Lung (tissue), 12 donors: ENCODE data around the gene SLF2. TPM values are rescaled to one million over a fixed set of nuclear protein-coding genes. Genes with fewer than 3 reads are reported as not detected.

Source experiments
- ATAC-seq: fragments of 200-7000 bp; cut with Tn5 transposase; one replicate; pipeline ENCODE4 v1.9.1; 2020; ENCODE audit warnings: moderate number of reproducible peaks; ENCODE audit not compliant: insufficient read depth, low FRiP score
- DNase-seq, 3 donors: peaks; one replicate each; pipeline ENCODE4 v3.0.0-alpha.2; 2013 to 2017
- H3K27ac ChIP-seq, 2 donors: one replicate each; pipeline ENCODE4 v1.5.1; 2013; ENCODE audit warnings: mild to moderate bottlenecking in 2 of 2, moderate library complexity in 2 of 2, control low read depth in 1 of 2, inconsistent platforms in 1 of 2, low read depth in 1 of 2, low read length in 1 of 2
- H3K27me3 ChIP-seq, 3 donors: one replicate each; pipeline ENCODE4 v1.5.1; 2013; ENCODE audit warnings: low read length in 2 of 3; ENCODE audit not compliant: control insufficient read depth in 3 of 3, insufficient read depth in 3 of 3
- H3K36me3 ChIP-seq, 4 donors: one replicate each; pipeline ENCODE4 v1.5.1; 2013; ENCODE audit warnings: low read length in 4 of 4, mild to moderate bottlenecking in 1 of 4, moderate library complexity in 1 of 4; ENCODE audit not compliant: control insufficient read depth in 4 of 4, insufficient read depth in 4 of 4
- H3K4me1 ChIP-seq, 5 donors: one replicate each; pipeline ENCODE4 v1.5.1; 2013; ENCODE audit warnings: low read length in 5 of 5, mild to moderate bottlenecking in 2 of 5, moderate library complexity in 1 of 5; ENCODE audit not compliant: control insufficient read depth in 5 of 5, insufficient read depth in 5 of 5
- H3K4me3 ChIP-seq: one replicate; pipeline ENCODE4 v1.5.1; 2013; ENCODE audit warnings: mild to moderate bottlenecking, control low read depth, moderate library complexity
- H3K9ac ChIP-seq, 2 donors: one replicate each; pipeline ENCODE4 v1.5.1; 2013; ENCODE audit warnings: low read length in 2 of 2, control low read depth in 1 of 2; ENCODE audit not compliant: insufficient read depth in 1 of 2
- H3K9me3 ChIP-seq, 4 donors: one replicate each; pipeline ENCODE4 v1.5.1; 2013; ENCODE audit warnings: low read length in 3 of 4, mild to moderate bottlenecking in 1 of 4, moderate library complexity in 1 of 4; ENCODE audit not compliant: control insufficient read depth in 4 of 4, insufficient read depth in 3 of 4
- CTCF ChIP-seq: IDR thresholded peaks from 2 replicates; pipeline ENCODE4 v1.5.1; 2012; ENCODE audit warnings: mild to moderate bottlenecking; ENCODE audit errors: control extremely low read depth, extremely low read depth
- WGBS, 2 donors: extraction: QIAGEN DNeasy Blood & Tissue Kit; methylation state at CpG; one replicate each; pipeline ENCODE4 v1.1.7; 2013; 5-methylcytosine and 5-hydroxymethylcytosine counted together
- polyA plus RNA-seq, 2 donors: library from polyadenylated mRNA; stranded (reverse); fragments of 200-250 nt; gene quantifications; one replicate each; pipeline ENCODE4 v1.2.1, GENCODE V29; 2013
- total RNA-seq, 2 donors: library from RNA; depleted of rRNA in 1 of 2; stranded (reverse); fragments of >200 nt in 1 of 2; gene quantifications; one replicate each; pipeline ENCODE4 v1.2.1, GENCODE V29; 2014 to 2021
- donor health status: control.
- donor health status: control.
- donor health status: Bipolar disorder and iron deficiency.
- donor health status: healthy.
- donor health status: DM: yes; HTN: yes; CAD: no.

Gene SLF2
- total and polyA plus RNA-seq, 4 donors, result 7.1 to 60.0 (median 21.8) TPM

- Histone ChIP-seq H3K27me3 (no peaks in the 10 kb centered on the region), H3K9ac (no peak overlapping the region), H3K36me3 (peaks cover 6 to 32% (median 24%) of the 10 kb centered on the region in 4 donors), H3K9me3 (no peaks in the 10 kb centered on the region), H3K27ac (peak overlapping the region; percentile 5 to 80), H3K4me3 (peak overlapping the region; percentile 82), H3K4me1 (peaks cover 7 to 21% (median 10%) of the 10 kb centered on the region in 5 donors)
- TF ChIP-seq CTCF, result no peak
- ATAC-seq (no peak), DNase-seq (no peak)
- 2% methylated on average over 15 of the region's 15 CpGs for WGBS, 2 donors
Observed at GRCh38 chr10:100987685-100988049, 74.9 kb downstream of the SLF2 start.

GRCh38 chr10:100988166-100988565 lies 75.4 kb downstream of the SLF2 start:
- 62 to 63% methylated on average over 10 of the region's 10 CpGs for WGBS, 2 donors
- no peak for DNase-seq
- H3K4me3 ChIP-seq, result peak overlapping the region; percentile 82
- H3K4me1 ChIP-seq, result peaks cover 7 to 21% (median 10%) of the 10 kb centered on the region in 5 donors
- no peak for TF ChIP-seq CTCF
- H3K36me3 ChIP-seq, result peaks cover 6 to 31% (median 19%) of the 10 kb centered on the region in 4 donors
- no peak overlapping the region for H3K27ac ChIP-seq
- no peak for ATAC-seq
- no peaks in the 10 kb centered on the region for H3K27me3 ChIP-seq
- H3K9me3 ChIP-seq, result no peaks in the 10 kb centered on the region
- no peak overlapping the region for H3K9ac ChIP-seq

GRCh38 chr10:100989088-100989487 lies 76.3 kb downstream of the SLF2 start:
- Histone ChIP-seq H3K9ac (no peak overlapping the region), H3K4me1 (peaks cover 7 to 21% (median 10%) of the 10 kb centered on the region in 5 donors), H3K36me3 (peaks cover 6 to 33% (median 22%) of the 10 kb centered on the region in 4 donors), H3K27ac (no peak overlapping the region), H3K4me3 (no peak overlapping the region), H3K27me3 (no peaks in the 10 kb centered on the region), H3K9me3 (no peaks in the 10 kb centered on the region)
- TF ChIP-seq CTCF, result no peak
- no peak for ATAC-seq
- no peak for DNase-seq
- WGBS, 2 donors, result 91% methylated on average over 21 of the region's 21 CpGs
